H9 (cell line): ENCODE measurements around the gene ACTL9. TPM values are rescaled to one million over a fixed set of nuclear protein-coding genes. Genes with fewer than 3 reads are reported as not detected.
A peak's percentile ranks its signal among the peaks of the same experiment; 100 is the strongest.

Experiments used
- DNase-seq: peaks from one replicate; pipeline ENCODE4 v3.0.0-alpha.2; 2017
- H2AFZ ChIP-seq: one replicate; pipeline ENCODE4 v1.6.1; 2013; ENCODE audit warnings: mild to moderate bottlenecking, low read length, control low read depth, moderate library complexity
- H2AK5ac ChIP-seq: 2 replicates; pipeline ENCODE4 v1.6.1; 2013; ENCODE audit warnings: low read length, control low read depth, mixed read lengths; ENCODE audit not compliant: insufficient read length
- H2BK120ac ChIP-seq: one replicate; pipeline ENCODE4 v1.6.1; 2013; ENCODE audit warnings: low read depth, mild to moderate bottlenecking, low read length, control low read depth, inconsistent platforms; ENCODE audit not compliant: poor library complexity, severe bottlenecking
- H2BK12ac ChIP-seq: 2 replicates; pipeline ENCODE4 v1.6.1; 2013; ENCODE audit warnings: low read length, control low read depth, mixed read lengths, low read depth; ENCODE audit not compliant: insufficient read length
- H2BK15ac ChIP-seq: 2 replicates; pipeline ENCODE4 v1.6.1; 2013; ENCODE audit warnings: low read depth, low read length, control low read depth
- H2BK20ac ChIP-seq: one replicate; pipeline ENCODE4 v1.6.1; 2013; ENCODE audit warnings: low read depth, mild to moderate bottlenecking, low read length, control low read depth, inconsistent platforms; ENCODE audit not compliant: poor library complexity, severe bottlenecking
- H2BK5ac ChIP-seq: 2 replicates; pipeline ENCODE4 v1.6.1; 2013; ENCODE audit warnings: low read length, control low read depth, mixed read lengths; ENCODE audit not compliant: insufficient read length
- H3K14ac ChIP-seq: 2 replicates; pipeline ENCODE4 v1.6.1; 2013; ENCODE audit warnings: low read length, control low read depth; ENCODE audit not compliant: insufficient read depth
- H3K18ac ChIP-seq: 2 replicates; pipeline ENCODE4 v1.6.1; 2013; ENCODE audit warnings: low read depth, mild to moderate bottlenecking, mixed read lengths, low read length, control low read depth; ENCODE audit not compliant: insufficient read length
- H3K23ac ChIP-seq: 2 replicates; pipeline ENCODE4 v1.6.1; 2013; ENCODE audit warnings: low read length, control low read depth, mixed read lengths, low read depth; ENCODE audit not compliant: insufficient read length
- H3K23me2 ChIP-seq: 2 replicates; pipeline ENCODE4 v1.6.1; 2013; ENCODE audit warnings: low read depth, mild to moderate bottlenecking, mixed read lengths, low read length, control low read depth; ENCODE audit not compliant: insufficient read length, poor library complexity, severe bottlenecking
- H3K27ac ChIP-seq: 2 replicates; pipeline ENCODE4 v1.5.1; 2013; ENCODE audit warnings: low read length, control low read depth, mixed read lengths, low read depth; ENCODE audit not compliant: insufficient read length
- H3K27me3 ChIP-seq: 2 replicates; pipeline ENCODE4 v1.6.1; 2013; ENCODE audit warnings: low read length, control low read depth, inconsistent platforms; ENCODE audit not compliant: insufficient read depth
- H3K4ac ChIP-seq: 2 replicates; pipeline ENCODE4 v1.6.1; 2013; ENCODE audit warnings: low read depth, mild to moderate bottlenecking, control low read depth, inconsistent platforms, low read length, moderate library complexity
- H3K4me1 ChIP-seq: 2 replicates; pipeline ENCODE4 v1.6.1; 2013; ENCODE audit warnings: low read length, control low read depth, inconsistent platforms; ENCODE audit not compliant: insufficient read depth
- H3K4me2 ChIP-seq: 2 replicates; pipeline ENCODE4 v1.6.1; 2013; ENCODE audit warnings: low read length, control low read depth, mixed read lengths; ENCODE audit not compliant: insufficient read length, insufficient read depth
- H3K56ac ChIP-seq: 2 replicates; pipeline ENCODE4 v1.6.1; 2013; ENCODE audit warnings: low read depth, mild to moderate bottlenecking, mixed read lengths, low read length, control low read depth; ENCODE audit not compliant: insufficient read length
- H3K79me1 ChIP-seq: 2 replicates; pipeline ENCODE4 v1.6.1; 2013; ENCODE audit warnings: low read depth, mild to moderate bottlenecking, moderate library complexity, low read length, control low read depth, inconsistent platforms; ENCODE audit not compliant: insufficient read depth, poor library complexity, severe bottlenecking
- H3K79me2 ChIP-seq: 2 replicates; pipeline ENCODE4 v1.6.1; 2013; ENCODE audit warnings: low read length, control low read depth, inconsistent platforms; ENCODE audit not compliant: insufficient read depth
- H3K9ac ChIP-seq: 2 replicates; pipeline ENCODE4 v1.6.1; 2013; ENCODE audit warnings: low read length, control low read depth, mixed read lengths; ENCODE audit not compliant: insufficient read length; ENCODE audit errors: extremely low read depth
- H3K9me3 ChIP-seq: one replicate; pipeline ENCODE4 v1.6.1; 2013; ENCODE audit warnings: low read depth, low read length, inconsistent platforms; ENCODE audit not compliant: control insufficient read depth
- H3T11ph ChIP-seq: one replicate; pipeline ENCODE4 v1.6.1; 2013; ENCODE audit warnings: mild to moderate bottlenecking, low read length, control low read depth, inconsistent platforms
- H4K20me1 ChIP-seq: one replicate; pipeline ENCODE4 v1.6.1; 2013; ENCODE audit not compliant: control insufficient read depth, insufficient read length, insufficient read depth
- H4K5ac ChIP-seq: 2 replicates; pipeline ENCODE4 v1.6.1; 2013; ENCODE audit warnings: low read depth, mild to moderate bottlenecking, mixed read lengths, low read length, control low read depth; ENCODE audit not compliant: insufficient read length
- H4K8ac ChIP-seq: replicated peaks from 2 replicates; pipeline ENCODE4 v1.6.1; 2013; ENCODE audit warnings: low read length, control low read depth, mixed read lengths, low read depth; ENCODE audit not compliant: insufficient read length
- H4K91ac ChIP-seq: 2 replicates; pipeline ENCODE4 v1.6.1; 2013; ENCODE audit warnings: low read depth, mild to moderate bottlenecking, moderate library complexity, mixed read lengths, low read length, control low read depth; ENCODE audit not compliant: insufficient read length
- H3K27ac Mint-ChIP-seq, 3 experiments: 2 replicates in 2 of 3; 3 replicates in 1 of 3; pipeline ENCODE4 v1.8.0; 2020 to 2021; ENCODE audit warnings: mixed read lengths in 3 of 3, mild to moderate bottlenecking in 1 of 3, moderate library complexity in 1 of 3
- H3K27me3 Mint-ChIP-seq: 2 replicates; pipeline ENCODE4 v1.8.0; 2021; ENCODE audit warnings: low read depth, mild to moderate bottlenecking, moderate library complexity, mixed read lengths
- H3K36me3 Mint-ChIP-seq, 3 experiments: 2 replicates in 2 of 3; 3 replicates in 1 of 3; pipeline ENCODE4 v1.8.0; 2020 to 2021; ENCODE audit warnings: low read depth in 3 of 3, mixed read lengths in 3 of 3; ENCODE audit not compliant: insufficient read depth in 1 of 3
- H3K4me1 Mint-ChIP-seq, 2 experiments: 2 replicates each; pipeline ENCODE4 v1.8.0; 2020; ENCODE audit warnings: mixed read lengths in 2 of 2
- H3K4me3 Mint-ChIP-seq, 2 experiments: 2 replicates in 1 of 2; 3 replicates in 1 of 2; pipeline ENCODE4 v1.8.0; 2020 to 2021; ENCODE audit warnings: mild to moderate bottlenecking in 2 of 2, mixed read lengths in 2 of 2, moderate library complexity in 1 of 2
- H3K9me3 Mint-ChIP-seq, 2 experiments: 2 replicates in 1 of 2; 3 replicates in 1 of 2; pipeline ENCODE4 v1.8.0; 2020; ENCODE audit warnings: mild to moderate bottlenecking in 2 of 2, mixed read lengths in 2 of 2, moderate library complexity in 1 of 2
- WGBS: extraction: QIAGEN DNeasy Blood & Tissue Kit; methylation state at CpG from one replicate; pipeline ENCODE4 v1.1.7; 2013; ENCODE audit warnings: missing lambda C conversion rate, low lambda C conversion rate, mixed read lengths; ENCODE audit not compliant: insufficient read length; ENCODE audit errors: extremely low coverage; 5-methylcytosine and 5-hydroxymethylcytosine counted together
- total RNA-seq: library from RNA; stranded (reverse); gene quantifications from 2 replicates; pipeline ENCODE4 v1.2.1, GENCODE V29; 2021
- TF ChIP-seq, protein P1 (sequence below): fragments of 200-600 bp; sonication (generic); conservative IDR thresholded peaks from 3 replicates; pipeline ENCODE4 v1.8.0; 2021; ENCODE audit warnings: antibody characterized with exemption, mild to moderate bottlenecking

The ACTL9 gene
- total RNA-seq, 1 experiment from 2014 or later: not detected

DNA sequence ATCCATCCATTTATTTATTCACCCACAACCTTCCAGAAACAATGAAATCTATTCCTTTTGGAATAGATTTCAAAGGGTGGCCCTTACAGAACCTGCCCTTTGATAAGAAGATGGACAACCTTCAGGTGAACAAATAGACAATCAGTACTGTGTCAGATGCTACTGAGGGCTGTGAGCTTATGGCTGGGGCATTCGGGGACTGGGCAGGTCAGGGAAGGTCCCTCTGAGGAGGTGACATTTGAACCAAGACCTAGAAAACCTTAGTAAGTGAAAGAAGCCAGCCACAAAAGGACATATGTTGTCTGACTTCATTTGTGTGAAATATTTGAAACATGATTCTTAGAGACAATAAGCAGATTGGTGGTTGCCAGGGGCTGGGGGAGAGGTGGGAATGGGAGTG lies 15.7 kb downstream of the ACTL9 start:
- H4K20me1 ChIP-seq: no peaks in the 10 kb centered on the region
- no peak overlapping the region for H2BK12ac ChIP-seq
- H2AFZ ChIP-seq: no peak overlapping the region
- DNase-seq: no peak
- no peaks in the 10 kb centered on the region for H3K4me1 ChIP-seq
- peak overlapping the region in 1 of 3 experiments; percentile 49; a peak in 1 of 7 replicates for H3K27ac Mint-ChIP-seq
- H3K4me3 Mint-ChIP-seq: no peak overlapping the region
- H3K4ac ChIP-seq: no peak overlapping the region
- no peak overlapping the region for H4K91ac ChIP-seq
- no peak overlapping the region for H3K23ac ChIP-seq
- H4K8ac ChIP-seq: no peak overlapping the region
- H3K36me3 Mint-ChIP-seq: peaks cover 2 to 4% (median 3%) of the 10 kb centered on the region in 3 experiments; a peak in 4 of 7 replicates
- H3K9me3 ChIP-seq: no peaks in the 10 kb centered on the region
- no peaks in the 10 kb centered on the region for H3K23me2 ChIP-seq
- H3K27me3 Mint-ChIP-seq: peaks cover 5% of the 10 kb centered on the region
- H3T11ph ChIP-seq: no peak overlapping the region
- H3K79me1 ChIP-seq: no peaks in the 10 kb centered on the region
- no peak overlapping the region for H2AK5ac ChIP-seq
- peaks cover 8 to 47% of the 10 kb centered on the region in 2 experiments for H3K9me3 Mint-ChIP-seq
- no peak overlapping the region for H3K56ac ChIP-seq
- no peak overlapping the region for H2BK20ac ChIP-seq
- no peak overlapping the region for H3K27ac ChIP-seq
- no CpG with 5 or more reads among the region's 1 CpG for whole genome bisulfite sequencing
- H3K14ac ChIP-seq: no peak overlapping the region
- TF ChIP-seq, protein P1, sequence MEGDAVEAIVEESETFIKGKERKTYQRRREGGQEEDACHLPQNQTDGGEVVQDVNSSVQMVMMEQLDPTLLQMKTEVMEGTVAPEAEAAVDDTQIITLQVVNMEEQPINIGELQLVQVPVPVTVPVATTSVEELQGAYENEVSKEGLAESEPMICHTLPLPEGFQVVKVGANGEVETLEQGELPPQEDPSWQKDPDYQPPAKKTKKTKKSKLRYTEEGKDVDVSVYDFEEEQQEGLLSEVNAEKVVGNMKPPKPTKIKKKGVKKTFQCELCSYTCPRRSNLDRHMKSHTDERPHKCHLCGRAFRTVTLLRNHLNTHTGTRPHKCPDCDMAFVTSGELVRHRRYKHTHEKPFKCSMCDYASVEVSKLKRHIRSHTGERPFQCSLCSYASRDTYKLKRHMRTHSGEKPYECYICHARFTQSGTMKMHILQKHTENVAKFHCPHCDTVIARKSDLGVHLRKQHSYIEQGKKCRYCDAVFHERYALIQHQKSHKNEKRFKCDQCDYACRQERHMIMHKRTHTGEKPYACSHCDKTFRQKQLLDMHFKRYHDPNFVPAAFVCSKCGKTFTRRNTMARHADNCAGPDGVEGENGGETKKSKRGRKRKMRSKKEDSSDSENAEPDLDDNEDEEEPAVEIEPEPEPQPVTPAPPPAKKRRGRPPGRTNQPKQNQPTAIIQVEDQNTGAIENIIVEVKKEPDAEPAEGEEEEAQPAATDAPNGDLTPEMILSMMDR: no peak
- no peaks in the 10 kb centered on the region for H3K4me1 Mint-ChIP-seq
- H3K4me2 ChIP-seq: no peak overlapping the region
- H2BK15ac ChIP-seq: no peak overlapping the region
- H3K9ac ChIP-seq: no peak overlapping the region
- no peak overlapping the region for H2BK5ac ChIP-seq
- no peak overlapping the region for H4K5ac ChIP-seq
- H3K18ac ChIP-seq: no peak overlapping the region
- no peaks in the 10 kb centered on the region for H3K27me3 ChIP-seq
- no peak overlapping the region for H2BK120ac ChIP-seq
- H3K79me2 ChIP-seq: no peaks in the 10 kb centered on the region
